ENCODE results near the gene RANBP17. TPM values are rescaled to one million over a fixed set of nuclear protein-coding genes. Genes with fewer than 3 reads are reported as not detected.
A peak's percentile ranks its signal among the peaks of the same experiment; 100 is the strongest.

The RANBP17 gene
- total RNA-seq, 1 experiment from 2014 or later: 6.0 TPM

- BruUV-seq (replicated peaks): no TSS peak
- Histone ChIP-seq H3K9ac (ENCODE audit: low read length) (no peak overlapping the region), H2AFZ (ENCODE audit: low read length) (no peak overlapping the region), H3K79me2 (ENCODE audit: low read length) (no peaks in the 10 kb centered on the region), H3K9me2 (replicated peaks; ENCODE audit: low read length) (no peaks in the 10 kb centered on the region), H4K20me1 (ENCODE audit: low read length) (peaks cover 3% of the 10 kb centered on the region; the same call in 1 of the 2 replicates), H3K36me3 (ENCODE audit: low read depth, low read length) (no peaks in the 10 kb centered on the region), H3K4me2 (ENCODE audit: low read length) (no peak overlapping the region), H3K27me3 (ENCODE audit: low read length) (no peaks in the 10 kb centered on the region), H3K27ac (ENCODE audit: low read length) (no peak overlapping the region), H3K9me3 (ENCODE audit: low read length) (no peaks in the 10 kb centered on the region), H3K4me1 (ENCODE audit: insufficient read depth, low read length) (no peaks in the 10 kb centered on the region), H3F3A (ENCODE audit: low read length, unreplicated experiment) (no peaks in the 10 kb centered on the region), H3K4me3 (ENCODE audit: low read length) (no peak overlapping the region)
- ATAC-seq: no peak
- TF ChIP-seq EZH2phosphoT487 (IDR thresholded peaks at IDR 0.05; ENCODE audit: borderline replicate concordance, low read length) (no peak), CTCF (conservative IDR thresholded peaks at IDR 0.05; ENCODE audit: low read depth, low read length) (no peak), EZH2 (IDR thresholded peaks at IDR 0.05; ENCODE audit: low read length, unreplicated experiment) (no peak)
- intact Hi-C loops (cut with micrococcal nuclease): no loop called here
- POLR2A ChIA-PET (ENCODE audit: unreplicated experiment): no interaction called here
- CTCF ChIA-PET: no interaction called here
- no peak for DNase-seq
Observed at GRCh38 chr5:171264843-171265242, 403.0 kb downstream of the RANBP17 start.

DNA sequence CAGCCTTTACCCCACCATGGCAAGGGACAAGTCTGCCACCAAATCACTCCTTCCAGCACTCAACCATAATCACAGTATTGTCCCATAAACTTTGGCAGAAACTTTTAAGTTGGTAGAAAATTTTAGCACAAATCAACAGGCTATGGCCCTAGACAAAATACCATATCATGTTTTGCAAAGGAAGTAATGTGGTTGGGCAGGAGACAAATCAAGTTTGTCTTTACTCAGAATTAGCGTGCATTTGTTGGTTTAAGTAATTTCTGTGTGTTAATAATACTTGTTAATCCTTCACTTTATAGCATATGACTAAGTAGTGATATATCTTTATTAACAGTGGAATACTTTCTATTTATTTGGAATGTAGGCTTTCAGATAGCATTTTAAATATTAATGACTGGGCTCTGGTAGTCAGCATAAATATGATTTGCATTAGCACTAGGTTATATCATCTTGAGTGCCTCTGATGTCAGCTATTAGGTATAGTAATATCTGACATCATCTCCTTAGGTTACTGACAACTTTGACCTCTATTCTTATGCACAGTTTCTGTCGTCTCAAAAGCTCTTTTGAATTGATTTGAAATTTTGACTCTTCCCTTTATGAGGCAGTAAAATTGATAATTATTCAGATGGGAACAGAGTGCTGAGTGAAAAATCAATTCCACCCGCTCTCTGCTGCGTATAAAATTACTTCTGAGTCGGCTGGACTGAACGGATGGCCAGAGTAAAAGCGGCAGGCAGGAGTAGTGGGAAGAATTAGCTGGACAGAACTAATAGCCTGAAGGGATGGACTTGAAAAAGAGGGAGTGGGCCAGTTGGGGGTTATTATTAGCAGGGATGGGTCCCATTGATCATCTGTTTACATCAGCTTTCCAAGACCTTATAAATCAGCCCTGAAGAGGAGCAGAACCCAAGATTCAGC, 407.1 kb downstream of the RANBP17 start:
- Histone ChIP-seq H4K20me1 (ENCODE audit: low read length) (peaks cover 3% of the 10 kb centered on the region; the same call in 1 of the 2 replicates), H3K4me2 (ENCODE audit: low read length) (no peak overlapping the region), H3K4me3 (ENCODE audit: low read length) (no peak overlapping the region), H3K27ac (ENCODE audit: low read length) (no peak overlapping the region), H3K9me2 (replicated peaks; ENCODE audit: low read length) (no peaks in the 10 kb centered on the region), H3K4me1 (ENCODE audit: insufficient read depth, low read length) (no peaks in the 10 kb centered on the region), H3F3A (ENCODE audit: low read length, unreplicated experiment) (no peaks in the 10 kb centered on the region), H3K36me3 (ENCODE audit: low read depth, low read length) (no peaks in the 10 kb centered on the region), H3K9me3 (ENCODE audit: low read length) (no peaks in the 10 kb centered on the region), H3K79me2 (ENCODE audit: low read length) (no peaks in the 10 kb centered on the region), H2AFZ (ENCODE audit: low read length) (no peak overlapping the region), H3K27me3 (ENCODE audit: low read length) (no peaks in the 10 kb centered on the region), H3K9ac (ENCODE audit: low read length) (no peak overlapping the region)
- TF ChIP-seq EZH2phosphoT487 (IDR thresholded peaks at IDR 0.05; ENCODE audit: borderline replicate concordance, low read length) (no peak), CTCF (conservative IDR thresholded peaks at IDR 0.05; ENCODE audit: low read depth, low read length) (no peak), EZH2 (IDR thresholded peaks at IDR 0.05; ENCODE audit: low read length, unreplicated experiment) (no peak)
- intact Hi-C loops (cut with micrococcal nuclease): loop anchor here (2.0 kb wide), 1 partner anchor 42 kb away; no protein-coding TSS in a partner anchor
- ChIA-PET CTCF (no interaction called here), POLR2A (ENCODE audit: unreplicated experiment) (no interaction called here)
- BruUV-seq (replicated peaks): TSS peak; percentile 55
- ATAC-seq (peak; percentile 66), DNase-seq (no peak)

GRCh38 chr5:171269717-171270116, 407.9 kb downstream of the RANBP17 start:
- no peak overlapping the region for H3K4me3 ChIP-seq (ENCODE audit: low read length)
- peaks cover 3% of the 10 kb centered on the region; the same call in 1 of the 2 replicates for H4K20me1 ChIP-seq (ENCODE audit: low read length)
- intact Hi-C loops (cut with micrococcal nuclease): loop anchor here (2.0 to 5.0 kb wide), 2 partner anchors 43 to 62 kb away; no protein-coding TSS in a partner anchor
- H3K36me3 ChIP-seq (ENCODE audit: low read depth, low read length): no peaks in the 10 kb centered on the region
- H3K9me2 ChIP-seq (replicated peaks; ENCODE audit: low read length): no peaks in the 10 kb centered on the region
- peak; percentile 26; the same call in 1 of the 2 replicates for ATAC-seq
- H3K9me3 ChIP-seq (ENCODE audit: low read length): no peaks in the 10 kb centered on the region
- ChIA-PET CTCF (no interaction called here), POLR2A (ENCODE audit: unreplicated experiment) (no interaction called here)
- no TSS peak for BruUV-seq (replicated peaks)
- no peaks in the 10 kb centered on the region for H3K4me1 ChIP-seq (ENCODE audit: insufficient read depth, low read length)
- no peaks in the 10 kb centered on the region for H3K79me2 ChIP-seq (ENCODE audit: low read length)
- no peaks in the 10 kb centered on the region for H3K27me3 ChIP-seq (ENCODE audit: low read length)
- DNase-seq: no peak
- H3K27ac ChIP-seq (ENCODE audit: low read length): no peak overlapping the region
- TF ChIP-seq CTCF (conservative IDR thresholded peaks at IDR 0.05; ENCODE audit: low read depth, low read length) (no peak), EZH2 (IDR thresholded peaks at IDR 0.05; ENCODE audit: low read length, unreplicated experiment) (no peak), EZH2phosphoT487 (IDR thresholded peaks at IDR 0.05; ENCODE audit: borderline replicate concordance, low read length) (no peak)
- no peaks in the 10 kb centered on the region for H3F3A ChIP-seq (ENCODE audit: low read length, unreplicated experiment)
- H2AFZ ChIP-seq (ENCODE audit: low read length): no peak overlapping the region
- no peak overlapping the region for H3K4me2 ChIP-seq (ENCODE audit: low read length)
- no peak overlapping the region for H3K9ac ChIP-seq (ENCODE audit: low read length)
